ENCODE results near the gene ZNF330.

ZNF330 gene

DNA sequence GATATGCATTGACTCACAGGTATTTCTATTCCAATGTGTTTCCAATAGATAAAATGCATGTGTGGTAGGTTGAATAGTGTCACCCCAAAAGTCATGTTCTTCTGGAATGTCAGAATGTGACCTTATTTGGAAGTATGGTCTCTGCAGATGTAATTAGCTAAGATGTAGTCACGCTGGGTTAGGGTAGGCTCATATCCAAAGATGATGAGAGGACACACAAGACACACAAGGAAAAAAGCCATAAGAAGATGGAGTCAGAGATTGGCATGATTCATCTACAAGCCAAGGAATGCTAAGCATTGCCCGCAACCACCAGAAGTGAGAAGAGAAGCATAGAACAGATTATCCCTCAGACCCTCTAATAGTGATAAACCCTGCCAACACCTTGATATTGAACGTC, 17.5 kb downstream of the ZNF330 start:
- DNase-seq, result no peak

GRCh38 chr4:141240259-141240658, 19.6 kb downstream of the ZNF330 start:
- DNase-seq, result no peak

DNA sequence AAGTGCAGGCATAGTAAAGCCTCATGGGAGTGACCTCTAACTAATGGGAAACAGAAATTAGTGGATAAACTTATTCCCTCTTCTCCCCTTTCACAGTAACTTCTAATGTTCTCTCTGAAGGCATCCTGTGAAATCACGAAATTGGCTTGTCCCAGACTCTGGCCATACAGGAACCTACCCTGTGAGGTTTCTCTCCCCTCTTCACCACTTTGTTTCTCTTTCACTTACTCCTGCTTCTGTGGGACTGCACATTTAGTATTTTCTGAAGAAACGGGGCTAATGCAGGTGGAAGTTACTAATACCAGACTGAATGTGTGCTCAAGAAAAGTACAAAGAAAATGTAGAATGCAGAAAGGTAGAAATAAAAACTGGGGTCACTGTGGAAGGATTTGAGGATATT, 20.0 kb downstream of the ZNF330 start:
- DNase-seq, result no peak

- DNase-seq, result no peak
Observed at GRCh38 chr4:141241986-141242385, 21.3 kb downstream of the ZNF330 start.

- no peak for DNase-seq
Observed at GRCh38 chr4:141244419-141244818, 23.7 kb downstream of the ZNF330 start.

- DNase-seq, result no peak
Observed at GRCh38 chr4:141246243-141246642, 25.5 kb downstream of the ZNF330 start.

DNA sequence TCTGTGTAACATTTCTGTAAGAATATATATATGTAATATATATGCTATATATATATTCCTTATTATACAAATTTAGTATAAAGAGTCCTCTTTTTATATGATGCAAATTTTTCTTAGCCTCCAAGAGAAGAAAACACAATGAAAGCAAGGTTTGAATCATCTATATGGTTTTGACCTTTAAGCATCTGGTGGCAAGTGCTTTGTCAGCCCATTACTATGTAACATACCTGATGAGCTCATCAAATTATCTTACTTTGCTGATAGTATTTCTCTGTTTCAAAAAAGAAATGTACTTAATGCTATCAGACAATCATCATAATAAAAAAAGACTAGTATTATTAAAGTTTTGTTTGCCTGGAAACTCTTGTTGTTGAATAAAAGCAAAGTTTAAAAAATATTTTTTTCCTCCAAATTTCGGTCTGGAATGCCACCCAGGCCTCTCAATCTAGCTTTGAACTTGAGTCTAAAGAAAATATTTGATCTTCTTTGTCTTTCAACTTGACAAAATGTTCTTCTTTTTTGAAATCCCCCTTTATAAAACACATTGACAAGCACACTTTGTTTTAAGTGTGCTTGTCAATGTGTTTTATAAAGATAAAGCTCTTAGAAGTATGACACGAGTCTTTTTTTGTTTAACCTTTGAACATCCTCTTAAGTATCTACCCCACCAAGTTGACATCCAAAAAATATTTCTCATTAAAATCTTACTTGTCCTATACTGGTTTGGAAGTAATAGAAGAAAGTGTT, 26.2 kb downstream of the ZNF330 start:
- no peak for DNase-seq

- DNase-seq, result no peak
Observed at GRCh38 chr4:141247430-141247780, 26.7 kb downstream of the ZNF330 start.

DNA sequence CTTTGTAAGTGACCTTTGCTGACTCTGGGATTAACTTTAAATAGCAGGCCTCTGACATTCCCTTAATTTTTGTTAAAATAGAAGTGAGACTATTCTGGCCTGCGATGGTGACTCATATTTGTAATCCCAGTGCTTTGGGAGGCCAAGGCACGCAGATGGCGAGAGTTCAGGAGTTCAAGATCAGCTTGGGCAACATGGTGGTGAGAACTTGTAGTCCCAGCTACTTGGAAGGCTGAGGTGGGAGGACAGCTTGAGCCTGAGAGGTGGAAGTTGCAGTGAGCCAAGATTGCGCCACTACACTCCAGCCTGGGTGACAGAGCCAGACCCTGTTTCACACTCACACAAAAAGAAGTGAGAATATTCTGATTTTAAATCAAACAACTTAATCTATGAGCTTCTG, 27.3 kb downstream of the ZNF330 start:
- DNase-seq, result no peak

GRCh38 chr4:141248486-141248885, 27.8 kb downstream of the ZNF330 start:
- DNase-seq, result no peak

GRCh38 chr4:141254326-141254725, 33.6 kb downstream of the ZNF330 start:
- no peak for DNase-seq

- no peak for DNase-seq
Observed at GRCh38 chr4:141255016-141255415, 34.3 kb downstream of the ZNF330 start.

DNA sequence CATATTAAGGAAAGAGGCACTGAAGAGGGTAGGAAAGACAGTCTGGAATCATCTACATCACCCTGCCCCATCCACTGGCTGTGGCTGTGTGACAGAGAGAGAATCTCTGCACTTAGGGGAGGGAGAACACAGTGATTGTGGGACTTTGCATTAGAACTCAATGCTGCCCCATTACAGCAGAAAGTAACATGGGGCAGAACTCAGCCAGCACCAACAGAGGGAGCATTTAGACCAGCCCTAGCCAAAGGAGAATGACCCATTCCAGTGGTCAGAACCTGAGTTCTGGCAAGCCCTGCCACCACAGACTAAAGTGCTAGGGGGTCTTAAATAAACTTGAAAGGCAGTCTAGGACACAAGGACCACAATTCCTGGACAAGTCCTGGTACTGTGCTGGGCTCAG, 37.9 kb downstream of the ZNF330 start:
- no peak for DNase-seq

GRCh38 chr4:141275834-141276233, 55.1 kb downstream of the ZNF330 start:
- no peak for DNase-seq

DNA sequence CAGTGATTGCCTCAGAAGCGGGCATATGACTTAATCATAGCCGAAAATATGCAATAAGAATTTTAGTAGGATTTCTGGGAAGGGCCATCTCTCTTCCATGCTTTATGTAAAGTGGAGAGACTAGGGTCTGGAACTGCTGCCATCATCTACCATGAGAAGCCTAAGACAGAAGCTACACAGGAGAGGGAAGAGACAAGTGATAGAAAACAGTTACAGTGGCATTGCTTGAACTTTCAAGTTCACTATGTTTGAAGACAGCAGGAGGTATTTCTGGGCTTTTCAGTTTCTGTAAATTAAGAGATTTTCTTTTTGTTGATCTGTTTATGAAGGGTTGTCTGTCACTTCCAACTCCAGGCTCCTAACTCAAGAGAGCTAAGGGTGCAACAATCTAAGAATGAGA, 62.5 kb downstream of the ZNF330 start:
- no peak for DNase-seq

- no peak for DNase-seq
Observed at GRCh38 chr4:141283563-141283962, 62.9 kb downstream of the ZNF330 start.

Measured in NCI-H187 (cell line).